ENCODE data around the gene FTMT.

DNA sequence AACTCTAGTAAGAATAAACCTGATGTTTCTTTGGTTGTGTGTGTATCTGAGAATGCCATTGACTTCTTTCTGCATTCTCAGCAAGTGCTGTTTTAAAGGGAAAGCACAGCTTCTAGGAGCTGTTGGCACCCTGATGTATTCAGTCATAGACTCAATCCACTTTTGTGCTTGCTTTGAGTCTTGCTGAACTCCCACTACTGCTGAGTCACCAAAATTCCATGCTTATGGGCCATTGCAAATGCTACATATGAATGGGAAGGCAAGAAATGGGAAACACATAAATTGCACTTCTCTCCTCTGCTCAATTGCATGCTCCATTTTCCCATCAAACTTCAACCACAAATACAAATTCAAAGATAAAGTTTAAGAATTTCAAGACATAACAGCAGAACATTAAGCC is 9.8 kb upstream of the FTMT start:
- TF ChIP-seq, protein P1, sequence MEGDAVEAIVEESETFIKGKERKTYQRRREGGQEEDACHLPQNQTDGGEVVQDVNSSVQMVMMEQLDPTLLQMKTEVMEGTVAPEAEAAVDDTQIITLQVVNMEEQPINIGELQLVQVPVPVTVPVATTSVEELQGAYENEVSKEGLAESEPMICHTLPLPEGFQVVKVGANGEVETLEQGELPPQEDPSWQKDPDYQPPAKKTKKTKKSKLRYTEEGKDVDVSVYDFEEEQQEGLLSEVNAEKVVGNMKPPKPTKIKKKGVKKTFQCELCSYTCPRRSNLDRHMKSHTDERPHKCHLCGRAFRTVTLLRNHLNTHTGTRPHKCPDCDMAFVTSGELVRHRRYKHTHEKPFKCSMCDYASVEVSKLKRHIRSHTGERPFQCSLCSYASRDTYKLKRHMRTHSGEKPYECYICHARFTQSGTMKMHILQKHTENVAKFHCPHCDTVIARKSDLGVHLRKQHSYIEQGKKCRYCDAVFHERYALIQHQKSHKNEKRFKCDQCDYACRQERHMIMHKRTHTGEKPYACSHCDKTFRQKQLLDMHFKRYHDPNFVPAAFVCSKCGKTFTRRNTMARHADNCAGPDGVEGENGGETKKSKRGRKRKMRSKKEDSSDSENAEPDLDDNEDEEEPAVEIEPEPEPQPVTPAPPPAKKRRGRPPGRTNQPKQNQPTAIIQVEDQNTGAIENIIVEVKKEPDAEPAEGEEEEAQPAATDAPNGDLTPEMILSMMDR (conservative IDR thresholded peaks at IDR 0.05; ENCODE audit: low read depth, low read length) = no peak
- TF ChIP-seq EZH2 (IDR thresholded peaks at IDR 0.05; ENCODE audit: borderline replicate concordance, low read depth, low read length, poor library complexity, severe bottlenecking) = no peak

All from A673 (cell line).